HepG2 (cell line): ENCODE results near the gene WBP1. TPM values are rescaled to one million over a fixed set of nuclear protein-coding genes. Genes with fewer than 3 reads are reported as not detected.

Source experiments
- AGO1 ChIP-seq: fragments of 200-400 bp; formaldehyde crosslinking; IDR thresholded peaks from 2 replicates; pipeline ENCODE4 v1.6.1; 2017; ENCODE audit warnings: mild to moderate bottlenecking, low read depth, low read length, moderate library complexity; ENCODE audit not compliant: poor library complexity, severe bottlenecking
- EEA1 ChIP-seq: sonication (generic); formaldehyde crosslinking; IDR thresholded peaks from 2 replicates; pipeline ENCODE4 v1.5.1; 2020; ENCODE audit warnings: mild to moderate bottlenecking, missing genetic modification reagents, borderline replicate concordance
- FOXP1 ChIP-seq, 2 experiments: fragments of 450-650 bp in 1 of 2; IDR thresholded peaks; 2 replicates each; pipeline ENCODE4 v1.6.1; 2017 to 2018; ENCODE audit warnings: antibody characterized with exemption in 1 of 2
- MLXIP ChIP-seq: sonication (generic); formaldehyde crosslinking; IDR thresholded peaks from 2 replicates; pipeline ENCODE4 v1.9.0; 2021; ENCODE audit warnings: missing genetic modification reagents, borderline replicate concordance
- PAF1 ChIP-seq: IDR thresholded peaks from 2 replicates; pipeline ENCODE4 v1.6.1; 2016; ENCODE audit warnings: missing genetic modification reagents, missing compliant biosample characterization
- PLSCR1 ChIP-seq: sonication (generic); formaldehyde crosslinking; IDR thresholded peaks from 2 replicates; pipeline ENCODE4 v1.5.0; 2020; ENCODE audit warnings: missing genetic modification reagents, mild to moderate bottlenecking, borderline replicate concordance
- SATB2 ChIP-seq: sonication (generic); formaldehyde crosslinking; IDR thresholded peaks from 2 replicates; pipeline ENCODE4 v1.5.0; 2020; ENCODE audit warnings: missing genetic modification reagents
- SP1 ChIP-seq, 2 experiments: fragments of 450-650 bp in 1 of 2; sonication (generic) in 1 of 2; formaldehyde crosslinking in 1 of 2; IDR thresholded peaks; 2 replicates each; pipeline versions ENCODE4 v1.4.0 to v1.6.1; 2016 to 2020; ENCODE audit warnings: missing genetic modification reagents in 1 of 2
- ZFP91 ChIP-seq: sonication (generic); formaldehyde crosslinking; IDR thresholded peaks from 2 replicates; pipeline ENCODE4 v1.9.0; 2022; ENCODE audit warnings: missing genetic modification reagents, mild to moderate bottlenecking, borderline replicate concordance
- ZNF451 ChIP-seq: sonication (generic); formaldehyde crosslinking; IDR thresholded peaks from 2 replicates; pipeline ENCODE4 v1.5.0; 2020; ENCODE audit warnings: mild to moderate bottlenecking, missing genetic modification reagents
- ZNF503 ChIP-seq: sonication (generic); formaldehyde crosslinking; IDR thresholded peaks from 2 replicates; pipeline ENCODE4 v1.4.0; 2020; ENCODE audit warnings: missing genetic modification reagents
- ZNF564 ChIP-seq: sonication (generic); formaldehyde crosslinking; IDR thresholded peaks from 2 replicates; pipeline ENCODE4 v1.8.1; 2023; ENCODE audit warnings: mild to moderate bottlenecking, missing genetic modification reagents
- ZNF790 ChIP-seq: sonication (generic); formaldehyde crosslinking; IDR thresholded peaks from 2 replicates; pipeline ENCODE4 v1.8.0; 2022; ENCODE audit warnings: missing genetic modification reagents, mild to moderate bottlenecking, borderline replicate concordance
- polyA plus RNA-seq, 8 experiments: library from polyadenylated mRNA; depleted of rRNA in 3 of 8; stranded (reverse) in 7 of 8; unstranded in 1 of 8; fragments of >200 nt; fragmentation: Illumina TruSeq in 4 of 8; extraction: Trizol in 4 of 8; gene quantifications; 2 replicates each; pipeline versions ENCODE4 v1.2.1 to v1.2.3, GENCODE V29; 2011 to 2016; ENCODE audit warnings: low read depth in 4 of 8, missing spikeins in 1 of 8, mixed read lengths in 1 of 8; ENCODE audit not compliant: insufficient read depth in 1 of 8
- total RNA-seq, 5 experiments: library from RNA; depleted of rRNA; stranded (reverse); fragments of >200 nt; fragmentation: Illumina TruSeq; extraction: Trizol; gene quantifications; 2 replicates each; pipeline ENCODE4 v1.2.3, GENCODE V29; 2016; ENCODE audit warnings: low read depth in 1 of 5
- TF ChIP-seq, protein P1 (sequence below): sonication (generic); formaldehyde crosslinking; IDR thresholded peaks from 2 replicates; pipeline ENCODE4 v1.8.1; 2022; ENCODE audit warnings: mild to moderate bottlenecking, missing genetic modification reagents
- TF ChIP-seq, protein P2 (sequence below): sonication (generic); formaldehyde crosslinking; IDR thresholded peaks from 2 replicates; pipeline ENCODE4 v1.4.0; 2020; ENCODE audit warnings: missing genetic modification reagents
- TF ChIP-seq, protein P3 (sequence below): sonication (generic); formaldehyde crosslinking; IDR thresholded peaks from 2 replicates; pipeline ENCODE4 v1.8.0; 2023; ENCODE audit warnings: mild to moderate bottlenecking, missing genetic modification reagents

Gene WBP1
- total and polyA plus RNA-seq, 2 of the 13 experiments (the other 11 are each of a cell fraction or from before 2014, with no cell fraction given), result 38.8 to 85.7 TPM

DNA sequence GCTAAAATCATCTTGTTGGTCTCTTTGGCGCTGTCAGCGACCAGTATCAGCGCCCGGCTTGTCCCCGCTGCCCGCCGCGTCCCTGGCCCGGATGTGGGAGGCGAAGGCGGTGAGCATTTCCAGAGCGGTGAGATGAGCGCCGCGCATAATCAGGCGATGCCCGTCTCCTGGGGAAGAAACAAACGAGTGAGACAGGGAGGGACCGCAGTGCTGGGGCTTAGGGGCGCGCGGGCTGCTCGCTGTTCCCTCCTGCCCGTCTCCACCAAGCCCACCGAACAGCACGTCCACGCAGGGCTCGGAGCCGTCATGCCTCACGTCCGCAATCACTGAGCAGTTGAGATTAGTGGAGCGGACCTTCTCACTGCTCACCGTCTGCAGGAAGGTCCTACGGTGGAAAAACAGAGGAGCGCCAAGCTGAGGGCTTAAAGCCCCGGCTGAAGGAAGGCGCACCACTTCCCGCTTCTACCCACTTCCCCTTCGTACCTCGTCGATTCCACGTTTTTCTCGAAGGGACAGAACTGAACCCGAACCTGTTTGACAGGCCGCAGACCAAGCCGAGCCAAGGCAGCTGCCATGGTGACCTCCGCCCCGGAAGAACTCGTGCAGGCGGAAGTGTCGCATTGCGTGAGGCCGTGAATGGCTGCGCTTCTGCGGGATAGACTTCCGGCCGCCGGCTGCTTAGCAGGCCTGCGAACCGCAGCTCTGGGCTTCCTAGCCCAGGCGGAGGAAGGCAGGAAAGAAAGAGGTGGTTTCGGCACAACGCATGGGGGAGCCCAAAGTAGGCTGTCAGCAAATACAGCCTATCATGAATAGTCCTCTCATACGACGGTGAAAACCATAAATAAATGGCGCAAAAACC lies 14.1 kb downstream of the WBP1 start, which contains the start of gene MRPL53 (continued):
- TF ChIP-seq AGO1, result peak; percentile 99
- no peak for TF ChIP-seq SP1 (IDR thresholded peaks at IDR 0.05)
- TF ChIP-seq SP1 (CRISPR knock-in tag; IDR thresholded peaks at IDR 0.05), result peak; percentile 85
- TF ChIP-seq ZNF564 (CRISPR knock-in tag), result peak; percentile 73; the same call in 1 of the 2 replicates
- TF ChIP-seq ZNF503 (CRISPR knock-in tag), result peak; percentile 89
- 0 out of 2 replicates have a peak, but pooled peaks have one; percentile 52 for TF ChIP-seq SATB2 (CRISPR knock-in tag)
- TF ChIP-seq FOXP1 (IDR thresholded peaks at IDR 0.05), result no peak
- TF ChIP-seq FOXP1 (CRISPR knock-in tag; IDR thresholded peaks at IDR 0.05), result no peak; the same call in 1 of the 2 replicates
- peak; percentile 82; the same call in 1 of the 2 replicates for TF ChIP-seq ZNF451
- peak; percentile 76; the same call in 1 of the 2 replicates for TF ChIP-seq PAF1 (CRISPR knock-in tag)
- TF ChIP-seq PLSCR1, result no peak
- TF ChIP-seq, protein P1, sequence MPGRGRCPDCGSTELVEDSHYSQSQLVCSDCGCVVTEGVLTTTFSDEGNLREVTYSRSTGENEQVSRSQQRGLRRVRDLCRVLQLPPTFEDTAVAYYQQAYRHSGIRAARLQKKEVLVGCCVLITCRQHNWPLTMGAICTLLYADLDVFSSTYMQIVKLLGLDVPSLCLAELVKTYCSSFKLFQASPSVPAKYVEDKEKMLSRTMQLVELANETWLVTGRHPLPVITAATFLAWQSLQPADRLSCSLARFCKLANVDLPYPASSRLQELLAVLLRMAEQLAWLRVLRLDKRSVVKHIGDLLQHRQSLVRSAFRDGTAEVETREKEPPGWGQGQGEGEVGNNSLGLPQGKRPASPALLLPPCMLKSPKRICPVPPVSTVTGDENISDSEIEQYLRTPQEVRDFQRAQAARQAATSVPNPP (CRISPR knock-in tag), result peak; percentile 98
- TF ChIP-seq MLXIP, result no peak
- peak; percentile 81; the same call in 1 of the 2 replicates for TF ChIP-seq EEA1 (CRISPR knock-in tag)
- peak; percentile 98 for TF ChIP-seq ZFP91 (CRISPR knock-in tag)
- TF ChIP-seq ZNF790 (CRISPR knock-in tag), result peak; percentile 63; the same call in 1 of the 2 replicates
- TF ChIP-seq, protein P2, sequence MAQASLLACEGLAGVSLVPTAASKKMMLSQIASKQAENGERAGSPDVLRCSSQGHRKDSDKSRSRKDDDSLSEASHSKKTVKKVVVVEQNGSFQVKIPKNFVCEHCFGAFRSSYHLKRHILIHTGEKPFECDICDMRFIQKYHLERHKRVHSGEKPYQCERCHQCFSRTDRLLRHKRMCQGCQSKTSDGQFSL (CRISPR knock-in tag), result no peak; the same call in none of the 2 replicates
- TF ChIP-seq, protein P3, sequence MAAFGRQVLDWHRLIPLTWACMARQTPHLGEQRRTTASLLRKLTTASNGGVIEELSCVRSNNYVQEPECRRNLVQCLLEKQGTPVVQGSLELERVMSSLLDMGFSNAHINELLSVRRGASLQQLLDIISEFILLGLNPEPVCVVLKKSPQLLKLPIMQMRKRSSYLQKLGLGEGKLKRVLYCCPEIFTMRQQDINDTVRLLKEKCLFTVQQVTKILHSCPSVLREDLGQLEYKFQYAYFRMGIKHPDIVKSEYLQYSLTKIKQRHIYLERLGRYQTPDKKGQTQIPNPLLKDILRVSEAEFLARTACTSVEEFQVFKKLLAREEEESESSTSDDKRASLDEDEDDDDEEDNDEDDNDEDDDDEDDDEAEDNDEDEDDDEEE, result peak; percentile 80; the same call in 1 of the 2 replicates
